GM12801 (cell line): ENCODE measurements around the gene TNFRSF4.

Source experiments
- TF ChIP-seq, protein P1 (sequence below): IDR thresholded peaks from one replicate; pipeline ENCODE4 v1.5.1; 2011; ENCODE audit warnings: control low read depth; ENCODE audit not compliant: insufficient read length; ENCODE audit errors: extremely low read depth

TNFRSF4 gene

DNA sequence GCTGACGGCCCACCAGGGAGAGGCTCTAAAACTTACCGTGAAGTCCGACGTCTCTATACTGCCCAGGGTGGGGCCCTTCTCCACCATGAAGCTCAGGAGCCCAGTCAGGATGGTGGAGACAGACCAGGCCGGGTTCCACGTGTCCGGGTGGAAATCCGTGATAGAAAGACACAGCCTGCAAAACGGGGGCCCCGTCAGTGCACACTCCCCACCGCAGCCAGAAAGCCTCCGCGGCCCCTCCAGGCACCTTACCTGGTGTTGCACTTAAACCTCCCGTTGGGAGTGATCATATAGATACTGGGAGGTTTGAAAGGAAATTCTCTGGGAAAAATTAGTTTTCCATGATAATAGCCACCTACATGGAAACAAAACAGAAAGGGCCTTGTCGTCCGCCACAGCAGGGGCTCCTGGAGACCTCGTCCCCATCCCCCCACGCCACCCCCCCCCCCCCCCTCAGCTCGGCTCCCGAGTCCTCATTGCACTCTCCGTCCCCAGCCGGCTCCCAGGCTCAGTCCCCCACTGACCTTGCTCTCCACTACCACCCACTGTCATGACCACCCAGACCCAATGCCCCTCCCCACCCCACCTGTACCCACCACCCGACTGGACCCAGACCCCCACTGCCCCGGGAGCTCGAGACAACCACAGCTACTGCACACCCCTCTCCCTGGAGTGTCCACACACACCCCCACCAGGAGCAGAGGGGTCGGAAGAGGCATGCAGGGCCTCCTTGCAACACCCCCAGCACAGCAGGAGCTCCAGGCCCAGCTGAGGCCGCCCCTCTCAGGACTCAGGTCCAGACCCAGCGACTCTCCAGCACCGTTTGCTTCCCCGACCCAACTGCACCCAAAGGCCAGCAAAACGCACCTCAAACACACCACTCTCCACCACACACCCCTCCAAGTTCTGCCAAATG lies 43.3 kb upstream of the TNFRSF4 start:
- TF ChIP-seq, protein P1, sequence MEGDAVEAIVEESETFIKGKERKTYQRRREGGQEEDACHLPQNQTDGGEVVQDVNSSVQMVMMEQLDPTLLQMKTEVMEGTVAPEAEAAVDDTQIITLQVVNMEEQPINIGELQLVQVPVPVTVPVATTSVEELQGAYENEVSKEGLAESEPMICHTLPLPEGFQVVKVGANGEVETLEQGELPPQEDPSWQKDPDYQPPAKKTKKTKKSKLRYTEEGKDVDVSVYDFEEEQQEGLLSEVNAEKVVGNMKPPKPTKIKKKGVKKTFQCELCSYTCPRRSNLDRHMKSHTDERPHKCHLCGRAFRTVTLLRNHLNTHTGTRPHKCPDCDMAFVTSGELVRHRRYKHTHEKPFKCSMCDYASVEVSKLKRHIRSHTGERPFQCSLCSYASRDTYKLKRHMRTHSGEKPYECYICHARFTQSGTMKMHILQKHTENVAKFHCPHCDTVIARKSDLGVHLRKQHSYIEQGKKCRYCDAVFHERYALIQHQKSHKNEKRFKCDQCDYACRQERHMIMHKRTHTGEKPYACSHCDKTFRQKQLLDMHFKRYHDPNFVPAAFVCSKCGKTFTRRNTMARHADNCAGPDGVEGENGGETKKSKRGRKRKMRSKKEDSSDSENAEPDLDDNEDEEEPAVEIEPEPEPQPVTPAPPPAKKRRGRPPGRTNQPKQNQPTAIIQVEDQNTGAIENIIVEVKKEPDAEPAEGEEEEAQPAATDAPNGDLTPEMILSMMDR, result no peak

GRCh38 chr1:1255611-1256010 lies 41.7 kb upstream of the TNFRSF4 start:
- TF ChIP-seq, protein P1, result no peak

DNA sequence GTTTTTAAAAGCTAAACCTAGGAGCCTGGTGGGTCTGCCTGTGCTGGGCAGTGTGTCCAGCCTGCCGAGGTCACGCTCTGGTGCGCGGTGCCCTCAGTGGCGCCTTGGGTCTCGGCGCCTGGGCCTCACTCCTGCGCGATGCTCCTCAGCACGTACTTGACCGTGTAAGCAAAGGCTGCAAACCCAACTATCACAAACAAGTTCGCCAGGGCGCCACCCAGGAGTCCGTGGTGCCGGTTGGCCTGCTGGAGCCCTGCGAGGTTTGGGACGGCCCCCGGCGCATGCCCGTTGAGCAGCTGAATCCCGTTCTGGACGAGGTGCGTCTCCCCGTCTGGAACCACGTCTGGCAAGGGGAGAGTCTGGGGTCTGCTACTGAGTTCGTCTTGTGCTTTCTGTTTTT lies 41.1 kb upstream of the TNFRSF4 start:
- TF ChIP-seq, protein P1, result no peak

- TF ChIP-seq, protein P1, result no peak
Measured at GRCh38 chr1:1254667-1254998, 40.7 kb upstream of the TNFRSF4 start.

GRCh38 chr1:1253972-1254666 lies 40.2 kb upstream of the TNFRSF4 start:
- TF ChIP-seq, protein P1, result no peak

DNA sequence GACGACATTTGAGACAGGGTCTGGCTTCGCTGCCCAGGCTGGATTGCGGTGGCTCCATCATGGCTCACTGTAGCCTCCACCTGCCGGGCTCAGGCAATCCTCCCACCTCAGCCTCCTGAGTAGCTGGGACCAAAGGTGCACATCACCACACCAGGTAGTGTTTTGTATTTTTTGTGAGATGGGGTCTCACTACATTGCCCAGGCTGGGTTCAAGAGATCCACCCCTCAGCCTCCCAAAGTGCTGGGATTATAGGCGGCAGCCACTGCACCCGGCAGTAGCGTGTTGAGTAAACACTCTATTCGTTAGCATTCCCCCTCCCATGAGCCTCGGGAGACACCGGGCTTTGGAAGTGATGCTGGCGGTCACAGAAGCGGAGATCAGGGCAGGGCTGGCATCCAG lies 39.4 kb upstream of the TNFRSF4 start:
- TF ChIP-seq, protein P1, result no peak

- TF ChIP-seq, protein P1, result no peak
Measured at GRCh38 chr1:1250786-1251284, 36.9 kb upstream of the TNFRSF4 start.
